ENCODE data around the gene CLDN34.

CLDN34 gene

DNA sequence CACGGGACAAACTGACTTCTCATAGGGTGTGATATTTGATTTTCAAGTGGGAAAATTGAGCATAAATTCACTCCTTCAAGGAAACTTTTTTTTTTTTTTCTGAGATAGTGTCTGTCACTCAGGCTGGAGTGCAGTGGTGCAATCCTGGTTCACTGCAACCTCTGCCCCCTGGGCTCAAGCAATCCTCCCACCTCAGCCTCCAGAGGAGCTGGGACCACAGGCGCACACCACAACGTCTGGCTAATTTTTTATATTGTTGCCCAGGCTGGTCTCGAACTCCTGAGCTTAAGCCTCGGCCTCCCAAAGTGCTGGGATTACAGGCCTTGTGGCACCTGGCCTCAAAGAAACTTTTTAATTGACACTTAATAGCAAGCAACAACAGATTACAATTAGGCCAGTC lies 13.8 kb downstream of the CLDN34 start:
- no peak for DNase-seq (ENCODE audit: low spot score)

GRCh38 chrX:9983441-9983840 lies 16.3 kb downstream of the CLDN34 start:
- no peak for DNase-seq (ENCODE audit: low spot score)

GRCh38 chrX:9983846-9984245 lies 16.7 kb downstream of the CLDN34 start:
- no peak for DNase-seq (ENCODE audit: low spot score)

DNA sequence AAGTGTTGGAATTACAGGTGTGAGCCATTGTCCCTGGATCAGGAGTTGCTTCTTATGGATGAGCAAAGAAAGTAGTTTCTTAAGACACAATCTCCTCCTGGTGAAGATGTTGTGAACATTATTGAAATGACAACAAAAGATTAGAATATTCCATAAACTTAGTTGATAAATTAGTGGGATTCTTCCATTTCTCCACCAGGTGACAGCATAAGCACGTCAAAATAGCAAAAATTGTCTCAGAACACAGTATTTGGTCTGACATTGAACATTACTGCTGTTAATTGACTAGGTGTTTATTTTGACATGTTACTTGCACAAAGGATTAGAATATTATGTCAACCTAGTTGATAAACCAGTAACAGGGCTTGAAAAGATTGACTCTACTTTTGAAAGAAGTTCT lies 21.6 kb downstream of the CLDN34 start:
- DNase-seq (ENCODE audit: low spot score), result no peak

- DNase-seq (ENCODE audit: low spot score), result no peak
Observed at GRCh38 chrX:9992061-9992460, 24.9 kb downstream of the CLDN34 start.

DNA sequence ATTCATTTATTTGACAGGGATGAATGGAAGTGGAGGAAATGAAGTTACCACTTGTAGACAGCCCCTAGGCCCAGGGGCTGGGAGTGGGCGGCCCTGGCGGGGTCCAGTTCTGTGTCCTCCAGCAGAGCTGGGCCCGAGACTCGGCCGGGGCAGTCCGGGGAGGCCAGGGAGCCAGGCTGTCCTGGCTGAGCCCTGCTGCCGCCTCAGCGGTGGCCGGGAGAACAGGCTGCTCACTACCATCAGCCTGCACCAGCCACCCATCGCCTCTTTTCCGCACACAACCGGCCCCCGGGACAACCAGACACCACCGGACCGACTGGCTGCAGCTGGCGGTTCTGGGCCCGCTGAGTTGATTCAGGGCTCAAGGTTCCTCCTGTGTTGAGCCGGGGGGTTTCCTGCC lies 25.6 kb downstream of the CLDN34 start:
- no peak for DNase-seq (ENCODE audit: low spot score)

DNA sequence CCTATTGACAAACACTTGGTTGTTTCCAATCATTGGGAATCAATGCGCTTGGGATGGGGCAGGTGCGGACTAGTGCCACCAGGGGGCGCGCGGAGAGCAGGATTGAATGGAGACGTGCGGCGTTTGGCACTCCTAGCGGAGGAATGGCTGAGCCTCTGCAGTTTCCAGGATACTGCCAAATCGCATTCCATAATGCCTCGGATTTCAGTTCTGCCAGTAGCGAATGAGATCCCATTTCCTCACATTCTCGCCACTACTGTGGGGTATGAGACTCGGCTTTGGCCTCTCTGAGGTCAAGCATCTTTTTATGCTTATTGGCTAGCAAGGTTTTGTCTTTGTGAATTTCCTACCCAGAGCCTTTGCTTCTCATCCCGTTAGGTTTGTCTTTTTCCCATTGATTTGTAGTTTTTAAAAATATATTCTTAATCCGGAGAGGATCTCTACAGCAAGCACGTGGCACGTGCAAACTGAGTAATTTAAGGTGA lies 28.7 kb downstream of the CLDN34 start:
- DNase-seq (ENCODE audit: low spot score), result peak; percentile 72

DNA sequence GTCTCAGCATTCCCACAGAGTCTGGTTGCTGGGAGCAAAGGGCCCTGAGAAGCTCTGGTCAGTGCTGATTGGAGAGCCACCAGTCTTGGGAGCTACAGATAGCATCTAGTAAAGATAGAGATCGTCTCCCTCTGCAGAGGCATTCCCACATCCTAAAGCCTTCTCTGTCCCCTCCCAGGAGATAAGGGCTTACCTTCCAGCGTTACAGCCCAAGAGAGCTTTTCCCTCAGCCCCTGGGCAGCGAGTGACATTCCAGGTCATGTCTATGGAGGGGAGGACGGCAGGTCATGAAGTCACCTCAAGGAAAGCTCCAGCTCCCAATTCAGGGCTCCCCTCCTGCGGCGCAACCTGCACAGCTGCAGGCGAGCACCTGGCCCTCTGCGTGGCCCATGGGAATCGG lies 29.9 kb downstream of the CLDN34 start:
- DNase-seq (ENCODE audit: low spot score), result no peak

DNA sequence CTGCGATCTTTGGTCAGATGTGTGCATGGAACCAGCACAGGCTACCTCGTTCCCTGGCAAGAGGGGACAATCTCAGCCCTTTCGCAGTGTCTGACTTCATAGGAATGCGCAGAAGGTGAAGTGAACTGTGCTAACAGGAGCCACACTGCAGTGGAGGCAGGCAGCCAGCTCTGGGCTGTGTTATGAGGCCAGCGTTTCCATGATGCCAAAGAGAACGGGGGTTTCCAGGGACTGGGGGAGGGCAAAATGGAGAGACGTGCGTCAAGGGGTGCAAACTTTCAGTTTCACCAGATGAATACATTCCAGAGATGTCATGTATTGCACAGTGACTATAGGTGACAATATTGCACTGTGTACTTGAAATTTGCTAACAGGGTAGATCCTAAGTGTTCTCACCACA lies 30.4 kb downstream of the CLDN34 start:
- DNase-seq (ENCODE audit: low spot score), result no peak

DNA sequence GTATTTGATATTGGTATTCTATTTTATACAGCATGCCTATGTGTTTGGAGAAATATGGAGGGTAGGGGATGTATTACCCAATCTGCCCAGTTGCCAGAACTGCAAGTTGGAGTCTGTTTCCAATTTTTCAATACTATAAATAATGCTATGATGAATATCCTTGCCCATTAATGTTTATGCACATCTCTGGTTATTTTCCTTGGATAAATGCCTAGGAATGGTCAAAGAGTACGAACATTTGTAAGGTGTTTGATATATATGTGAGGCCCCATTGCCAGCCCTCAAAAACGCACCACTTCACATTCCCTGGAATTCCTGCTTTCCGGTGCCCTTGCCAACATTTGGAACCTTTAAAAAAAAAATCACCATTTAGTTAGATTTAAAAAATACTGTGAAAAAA lies 34.3 kb downstream of the CLDN34 start:
- DNase-seq (ENCODE audit: low spot score), result no peak

- no peak for DNase-seq (ENCODE audit: low spot score)
Observed at GRCh38 chrX:10004832-10005475, 37.8 kb downstream of the CLDN34 start.

DNA sequence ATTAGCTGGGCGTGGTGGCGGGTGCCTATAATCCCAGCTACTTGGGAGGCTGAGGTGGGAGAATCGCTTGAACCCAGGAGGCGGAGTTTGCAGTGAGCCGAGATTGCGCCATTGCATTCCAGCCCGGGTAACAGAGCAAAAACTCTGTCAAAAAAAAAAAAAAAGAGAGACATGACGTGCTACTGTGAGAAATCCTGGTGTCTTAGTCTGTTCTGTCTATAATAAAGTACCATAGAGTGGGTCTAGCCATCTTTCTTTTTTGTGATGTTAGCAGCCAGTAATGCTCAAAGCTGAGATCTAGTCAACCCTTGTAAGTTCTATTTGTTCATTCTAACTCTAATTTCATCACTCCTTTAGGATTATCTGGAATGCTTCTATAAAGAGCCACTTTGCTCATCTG lies 38.9 kb downstream of the CLDN34 start:
- no peak for DNase-seq (ENCODE audit: low spot score)

DNA sequence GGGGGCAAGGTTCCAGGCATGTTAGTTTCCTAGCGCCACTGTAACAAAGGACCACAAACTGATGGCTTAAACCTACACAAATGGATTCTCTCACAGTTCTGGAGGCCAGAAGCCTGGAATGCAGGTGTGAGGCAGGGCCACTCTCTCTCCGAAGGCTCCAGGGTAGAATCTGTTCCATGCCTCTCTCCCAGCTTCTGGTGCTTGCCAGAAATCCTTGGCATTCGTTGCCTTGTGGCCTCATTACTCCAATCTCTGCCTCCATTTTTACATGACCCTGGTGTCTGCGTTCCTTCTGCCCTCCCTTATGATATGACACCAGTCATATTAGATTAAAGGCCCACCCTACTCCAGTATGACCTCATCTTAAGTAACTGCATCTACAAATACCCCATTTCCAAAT lies 39.6 kb downstream of the CLDN34 start:
- no peak for DNase-seq (ENCODE audit: low spot score)

- DNase-seq (ENCODE audit: low spot score), result no peak
Observed at GRCh38 chrX:10007621-10008020, 40.5 kb downstream of the CLDN34 start.

DNA sequence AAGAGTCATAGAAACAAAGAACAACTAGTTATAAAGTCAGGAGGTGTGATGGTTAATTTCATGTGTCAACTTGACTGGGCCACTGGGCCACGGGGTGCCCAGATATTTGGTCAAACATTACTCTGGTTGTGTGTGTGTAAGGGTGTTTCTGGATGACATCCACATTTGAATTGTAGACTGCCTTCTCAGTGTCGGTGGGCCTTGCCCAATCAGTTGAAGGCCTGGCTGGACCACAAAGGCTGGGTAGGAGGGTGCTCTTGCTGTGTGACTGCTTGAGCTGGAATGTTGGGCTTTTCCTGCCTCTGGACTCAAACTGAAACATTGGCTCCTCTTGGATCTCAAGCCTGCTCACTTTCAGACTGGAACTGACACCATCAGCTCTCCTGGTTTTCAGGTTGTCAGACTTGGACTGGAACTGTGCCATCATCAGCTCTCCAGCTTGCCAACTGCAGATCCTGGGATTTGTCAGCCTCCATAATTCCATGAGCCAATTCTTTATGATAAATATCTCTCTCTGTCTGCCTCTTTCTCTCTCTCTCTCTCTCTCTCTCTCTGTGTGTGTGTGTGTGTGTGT lies 41.4 kb downstream of the CLDN34 start:
- no peak for DNase-seq (ENCODE audit: low spot score)

- no peak for DNase-seq (ENCODE audit: low spot score)
Observed at GRCh38 chrX:10009741-10010140, 42.6 kb downstream of the CLDN34 start.

GRCh38 chrX:10010686-10011085 lies 43.5 kb downstream of the CLDN34 start:
- DNase-seq (ENCODE audit: low spot score), result no peak

DNA sequence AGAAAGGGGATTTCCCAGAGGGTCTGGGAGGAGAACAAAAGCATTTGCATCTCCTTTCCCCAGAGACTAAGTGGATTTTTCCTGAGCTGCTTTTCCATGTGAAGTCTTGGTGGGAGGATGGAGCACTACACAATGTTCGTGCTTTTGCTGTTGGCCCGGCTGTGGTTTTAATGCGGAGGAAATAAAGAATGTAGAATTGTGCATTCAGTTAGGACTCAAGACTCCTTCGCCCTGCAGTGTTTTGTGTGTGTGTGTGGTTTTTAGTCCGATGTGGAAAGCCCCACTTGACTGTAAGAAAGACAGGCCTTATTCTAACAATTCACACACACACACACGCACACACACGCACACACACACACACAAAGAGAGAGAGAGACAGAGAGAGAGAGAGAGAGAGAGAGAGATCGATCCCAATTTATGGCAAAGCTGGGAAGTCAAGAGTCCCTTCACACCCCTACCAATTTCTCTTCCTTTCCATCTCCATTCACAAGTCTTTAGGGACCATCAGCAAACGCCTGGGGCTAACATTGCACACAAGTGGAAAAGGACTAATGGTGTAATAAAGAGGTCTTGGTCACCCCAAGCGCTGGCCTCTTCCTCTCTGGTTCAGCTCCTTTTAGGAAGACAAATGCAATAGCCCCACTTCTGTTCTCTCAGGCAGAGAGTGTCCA lies 44.2 kb downstream of the CLDN34 start:
- DNase-seq (ENCODE audit: low spot score), result no peak

- DNase-seq (ENCODE audit: low spot score), result no peak
Observed at GRCh38 chrX:10011991-10012390, 44.8 kb downstream of the CLDN34 start.

GRCh38 chrX:10014462-10015354 lies 47.5 kb downstream of the CLDN34 start:
- peak; percentile 89 for DNase-seq (ENCODE audit: low spot score)

DNA sequence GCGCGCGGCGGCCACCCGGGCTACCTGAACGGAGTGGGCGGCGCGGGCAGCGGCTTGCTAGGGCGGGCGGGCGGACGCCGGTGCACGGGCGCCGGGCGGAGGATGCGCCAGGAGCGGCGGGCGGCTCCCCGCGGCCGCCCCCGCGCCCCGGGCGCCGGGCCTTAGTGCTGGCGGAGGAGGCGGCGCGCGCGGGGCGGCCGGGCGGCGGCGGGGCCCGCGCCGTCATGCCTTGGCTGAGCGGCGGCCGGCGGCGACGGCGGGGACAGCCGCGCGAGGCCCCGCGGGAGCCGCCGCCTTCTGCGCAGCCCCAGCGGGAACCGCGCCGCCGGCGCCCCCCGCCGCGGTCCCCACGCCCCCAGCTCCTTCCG lies 48.2 kb downstream of the CLDN34 start:
- DNase-seq (ENCODE audit: low spot score), result no peak

GRCh38 chrX:10015723-10016518 lies 48.8 kb downstream of the CLDN34 start:
- DNase-seq (ENCODE audit: low spot score), result peak; percentile 60
